GM18499 (cell line): Measurements from ENCODE around the gene WDFY3.
"Not testable (repeated sequence)": the region's sequence is repeated elsewhere in the genome, so short reads cannot be mapped to it uniquely, and the experiment has no call there.

ENCODE experiments used
- ATAC-seq: cut with Tn5 transposase; IDR thresholded peaks from one replicate; pipeline ENCODE4 v1.9.1; 2021; ENCODE audit warnings: moderate number of reproducible peaks; ENCODE audit not compliant: insufficient read depth, unreplicated experiment

The WDFY3 gene

DNA sequence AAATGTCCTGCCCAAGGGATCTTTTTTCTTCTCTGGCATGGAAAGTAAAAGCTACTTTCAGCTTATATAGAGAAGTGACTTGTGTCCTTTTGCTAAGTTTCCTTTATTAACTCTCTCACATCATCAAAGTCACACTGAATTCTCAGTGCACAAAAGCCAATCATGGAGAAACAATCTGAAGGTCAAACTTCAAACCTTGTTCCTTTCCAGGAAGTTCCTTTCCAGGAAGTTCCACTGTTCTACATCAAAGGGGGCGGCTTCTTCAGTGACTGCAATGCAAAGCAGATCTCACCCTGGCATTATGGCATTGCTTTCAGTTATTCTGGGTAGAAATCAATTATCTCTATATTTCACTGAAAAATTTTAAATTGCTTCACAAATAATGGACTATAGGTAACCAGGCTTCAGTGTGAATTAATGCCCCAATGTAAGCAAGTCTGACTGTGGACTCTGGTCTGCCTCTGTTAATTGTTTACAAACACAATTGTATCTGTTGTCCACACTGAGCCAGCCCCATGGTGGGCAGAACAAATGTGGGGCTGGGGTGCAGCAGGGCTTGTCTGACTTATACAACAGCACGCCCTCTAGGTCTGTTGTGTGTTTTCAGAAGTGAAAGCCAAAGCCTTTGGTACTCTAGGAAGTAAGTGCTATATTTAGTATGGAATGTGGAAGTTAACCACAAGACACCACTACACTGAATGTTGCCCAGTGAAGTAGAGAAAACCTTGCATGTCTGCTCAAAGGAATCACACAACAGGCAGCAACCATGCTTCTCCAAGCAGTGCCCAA, 284.8 kb downstream of the WDFY3 start:
- no peak for ATAC-seq

DNA sequence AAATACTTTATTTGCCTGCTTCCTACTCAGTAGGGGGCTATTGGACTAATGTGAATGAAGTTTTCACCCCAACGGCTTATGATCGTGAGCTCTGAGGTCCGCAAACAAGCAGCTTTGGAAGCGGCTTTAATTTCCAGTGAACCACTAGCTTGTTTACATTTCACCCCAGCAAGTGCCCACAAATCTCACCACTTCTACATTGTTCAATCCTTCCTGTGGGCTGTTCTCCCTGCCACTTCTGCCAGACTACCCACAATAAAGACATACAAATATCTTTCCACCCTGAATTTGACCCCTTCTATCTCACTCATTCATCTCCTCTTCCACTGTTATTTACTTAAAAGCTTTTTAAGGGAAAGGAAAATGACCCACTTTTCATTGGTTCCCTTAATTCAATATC, 285.5 kb downstream of the WDFY3 start:
- ATAC-seq = no peak

DNA sequence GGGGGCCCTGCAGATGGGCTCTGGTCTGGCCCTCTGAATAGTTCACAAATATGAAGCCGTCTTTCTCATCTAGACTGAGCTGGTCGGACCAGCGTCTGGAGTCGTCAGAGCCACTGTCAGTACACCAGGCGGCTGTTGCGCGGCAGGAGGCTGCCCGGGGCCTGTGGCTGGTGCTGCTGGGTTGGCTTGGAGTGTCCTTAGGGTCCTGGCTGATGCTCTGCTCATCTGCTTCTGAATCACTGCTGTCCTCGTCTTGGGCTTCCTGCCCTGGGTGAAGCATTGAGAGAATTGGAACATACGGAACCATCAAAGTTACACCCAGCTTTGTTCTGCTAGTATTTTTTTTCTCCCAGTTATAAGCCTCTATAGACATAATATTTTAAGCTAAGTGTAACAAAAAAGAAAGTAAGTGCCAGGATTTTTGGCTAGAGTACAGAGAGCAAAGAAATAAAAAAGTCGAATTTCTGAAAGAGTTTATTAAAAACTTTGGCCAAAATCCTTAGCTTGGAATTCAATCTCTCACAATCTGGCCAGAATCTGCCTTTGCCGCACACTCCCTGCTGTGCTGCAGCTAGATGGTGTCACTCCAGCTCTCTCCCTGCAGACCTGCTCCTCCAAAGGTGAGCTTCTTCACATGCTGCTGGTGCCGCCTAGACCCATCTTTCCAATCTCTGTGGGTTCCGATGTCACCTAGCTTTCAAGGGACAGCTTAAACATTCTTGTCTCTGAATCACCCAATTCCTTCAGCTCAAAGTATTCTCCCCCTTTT, 287.3 kb downstream of the WDFY3 start:
- no peak for ATAC-seq

DNA sequence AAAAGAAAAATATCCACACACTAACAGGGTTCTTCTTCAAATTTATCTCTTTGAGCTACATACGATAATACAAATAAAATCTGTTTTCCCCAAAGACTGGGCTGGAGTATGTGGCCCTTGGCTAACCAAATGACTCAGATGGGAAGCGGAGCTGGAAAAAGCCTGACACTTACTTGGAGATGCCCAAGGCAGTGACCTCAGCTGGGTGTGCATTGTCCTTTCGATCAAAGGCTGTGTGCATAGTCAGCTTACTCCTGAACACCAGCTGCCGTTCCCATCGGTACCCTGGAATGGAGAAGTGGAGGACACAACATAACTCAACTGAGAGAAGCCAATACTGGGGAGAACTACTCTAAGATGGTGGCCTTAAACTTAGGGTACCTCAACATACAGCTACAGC, 288.5 kb downstream of the WDFY3 start:
- ATAC-seq = no peak

DNA sequence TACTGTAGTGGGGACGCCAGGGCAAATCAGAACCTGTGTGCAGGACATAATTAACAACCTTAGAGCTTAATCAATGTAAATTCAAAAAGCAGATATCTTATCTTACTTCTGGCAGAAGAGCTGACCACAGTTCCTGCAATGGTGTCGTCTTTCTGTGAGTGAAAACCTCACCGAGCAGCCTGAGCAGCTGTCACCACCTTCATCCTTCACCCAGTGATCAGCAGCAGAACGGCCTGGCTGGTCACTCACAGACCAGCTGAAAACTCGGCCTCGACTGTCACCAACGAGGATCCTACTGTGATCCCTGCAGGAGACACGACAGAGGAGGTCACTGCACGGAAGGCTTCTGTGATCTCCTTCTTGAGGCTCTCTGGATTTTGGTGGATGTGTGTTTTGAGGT, 289.4 kb downstream of the WDFY3 start:
- no peak for ATAC-seq

DNA sequence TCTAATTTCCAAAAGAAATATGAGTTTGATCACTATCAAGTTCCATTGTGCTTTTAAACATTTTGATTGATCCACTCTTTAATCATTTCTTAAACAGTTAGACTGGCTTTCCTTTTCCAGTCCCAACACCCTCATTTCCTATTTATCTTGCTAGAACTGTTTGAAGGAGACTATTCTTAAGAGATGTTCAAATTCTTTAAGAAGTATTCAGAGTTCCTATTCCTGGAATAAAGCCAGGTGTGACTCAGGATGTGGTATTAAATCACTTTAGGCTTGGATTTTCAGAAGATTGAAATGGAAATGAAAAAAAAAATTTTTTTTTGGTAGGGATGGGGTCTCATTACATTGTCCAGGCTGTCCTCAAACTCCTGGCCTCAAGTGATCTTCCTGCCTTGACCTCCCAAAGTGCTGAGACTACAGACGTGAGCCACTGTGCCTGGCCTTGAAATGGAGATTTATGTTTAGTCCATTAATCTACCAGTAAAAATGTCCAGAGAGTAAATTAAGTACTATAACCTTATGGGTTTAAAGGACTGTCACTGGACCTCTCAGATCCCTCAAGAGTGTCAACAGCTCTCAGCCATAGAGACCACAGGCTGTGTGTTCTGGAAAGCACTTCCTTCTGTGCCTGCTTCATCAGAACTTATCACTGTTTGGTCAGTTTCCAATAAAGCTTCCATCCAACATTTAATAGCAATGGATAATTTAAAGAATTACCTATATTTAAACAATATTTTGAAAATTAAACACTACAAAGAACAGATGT, 292.8 kb downstream of the WDFY3 start:
- no peak for ATAC-seq

DNA sequence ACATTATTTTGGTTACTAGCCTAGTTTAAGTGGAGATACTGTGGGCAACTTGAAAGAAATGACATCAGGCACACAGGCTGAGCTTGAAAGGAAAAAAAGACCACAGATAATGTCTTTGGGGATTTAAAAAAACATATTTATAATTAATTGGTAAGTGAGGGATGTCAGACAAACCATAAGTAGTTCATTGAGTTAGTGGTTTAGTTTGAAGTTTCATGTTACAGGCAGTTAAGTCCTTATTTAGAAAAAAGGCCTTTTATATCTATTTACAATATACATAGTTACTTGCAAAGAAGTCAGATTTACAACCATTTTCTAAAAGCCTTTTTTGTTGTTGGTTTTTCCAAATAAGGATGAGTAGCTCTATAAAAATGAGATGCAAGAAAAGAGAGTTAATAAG, 294.3 kb downstream of the WDFY3 start:
- no peak for ATAC-seq

DNA sequence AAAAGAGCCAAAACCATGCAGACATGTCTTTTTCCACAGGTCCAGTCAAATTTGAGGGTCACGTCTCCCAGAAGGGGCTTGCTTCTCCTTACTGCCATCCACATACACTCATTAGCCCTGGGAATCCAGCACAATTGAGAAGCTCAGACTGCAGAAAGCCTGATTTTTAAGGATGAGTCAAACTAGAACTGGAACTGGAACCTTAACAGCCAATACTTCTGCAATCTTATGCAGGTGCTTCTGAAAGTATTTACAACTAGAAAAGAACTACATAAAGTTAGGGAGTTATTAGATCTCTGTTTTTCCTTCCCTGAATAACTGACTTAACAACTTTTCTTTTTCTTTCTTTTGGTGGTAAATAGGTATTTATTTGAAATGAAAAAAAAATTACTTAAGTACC, 297.3 kb downstream of the WDFY3 start:
- ATAC-seq = peak; percentile 66

DNA sequence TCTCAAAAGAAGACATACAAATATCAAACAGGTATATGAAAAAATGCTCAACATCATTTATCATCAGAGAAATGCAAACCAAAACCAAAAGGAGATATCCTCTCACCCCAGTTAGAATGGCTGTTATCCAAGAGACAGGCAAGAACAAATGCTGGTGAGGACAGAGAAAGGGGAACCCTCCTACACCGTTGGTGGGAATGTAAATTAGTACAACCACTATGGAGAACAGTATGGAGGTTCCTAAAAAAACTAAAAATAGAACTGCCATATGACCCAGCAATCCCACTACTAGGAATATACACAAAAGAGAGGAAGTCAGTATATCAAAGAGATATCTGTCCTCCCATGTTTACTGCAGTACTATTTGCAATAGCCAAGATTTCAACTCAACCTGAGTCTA, 300.1 kb downstream of the WDFY3 start:
- ATAC-seq = no peak

DNA sequence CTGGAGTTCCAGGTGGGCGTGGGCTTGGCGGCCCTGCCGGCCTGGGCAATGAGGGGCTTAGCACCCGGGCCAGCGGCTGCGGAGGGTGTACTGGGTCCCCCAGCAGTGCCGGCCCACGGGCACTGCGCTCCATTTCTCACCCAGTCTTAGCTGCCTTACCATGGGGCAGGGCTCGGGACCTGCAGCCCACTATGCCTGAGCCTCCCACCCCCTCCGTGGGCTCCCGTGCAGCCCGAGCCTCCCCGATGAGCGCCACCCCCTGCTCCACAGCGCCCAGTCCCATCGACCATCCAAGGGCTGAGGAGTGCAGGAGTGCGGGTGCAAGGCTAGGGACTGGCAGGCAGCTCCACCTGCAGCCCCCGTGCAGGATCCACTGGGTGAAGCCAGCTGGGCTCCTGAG, 301.7 kb downstream of the WDFY3 start:
- not testable (repeated sequence) for ATAC-seq

DNA sequence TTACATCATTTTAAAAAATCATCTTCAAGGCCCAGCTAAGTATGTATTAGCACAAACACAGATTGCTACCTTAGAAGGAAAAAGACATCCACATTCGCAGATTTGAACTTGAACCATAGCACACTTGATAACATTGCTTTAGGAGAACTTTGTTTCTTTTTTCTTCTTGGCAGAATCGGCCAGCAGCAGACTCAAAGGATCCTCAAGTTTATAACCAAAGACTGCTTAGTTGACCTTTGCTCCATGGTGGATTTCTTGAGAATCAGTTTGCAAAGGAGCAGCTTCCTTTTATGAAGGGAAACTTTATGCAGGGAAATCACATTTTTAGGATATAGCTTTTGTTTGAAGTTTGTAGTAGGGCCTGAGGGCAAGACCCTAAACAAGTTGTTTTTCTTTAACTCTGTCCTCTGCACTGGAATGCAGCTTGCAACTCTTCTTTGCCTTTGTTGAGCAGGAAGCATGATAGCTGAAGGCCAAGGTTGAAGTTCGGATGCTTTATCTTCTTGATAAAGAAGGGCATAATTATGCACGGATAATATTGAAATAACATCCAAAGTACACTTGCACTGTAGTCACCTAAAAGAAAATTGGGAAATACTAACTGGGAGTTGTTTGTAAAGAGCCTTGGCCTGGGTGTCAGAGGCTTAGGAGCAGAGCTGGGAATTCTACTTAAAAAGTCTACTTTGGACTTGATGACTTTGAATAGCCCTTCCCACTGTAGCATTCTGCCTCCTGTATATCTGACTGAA, 305.1 kb downstream of the WDFY3 start:
- ATAC-seq = no peak

DNA sequence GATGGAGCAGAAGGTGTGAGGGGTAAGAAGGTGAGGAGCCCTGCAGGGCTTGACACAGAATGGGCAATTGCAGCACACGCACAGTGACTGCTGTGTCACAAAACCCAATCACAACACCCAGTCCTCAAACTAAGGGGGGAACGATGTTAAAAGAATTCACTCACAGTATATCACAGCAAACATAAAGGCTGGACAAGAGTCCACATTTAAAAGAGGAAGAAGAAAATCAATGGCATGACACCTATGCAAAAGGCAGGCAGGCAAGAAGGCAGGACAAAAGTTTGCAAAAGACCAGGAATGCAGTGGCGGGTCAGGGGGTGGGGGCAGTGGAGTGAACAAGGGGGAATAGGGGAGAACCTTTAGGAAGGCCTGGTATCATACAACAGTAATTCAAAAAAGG, 305.9 kb downstream of the WDFY3 start:
- ATAC-seq = no peak

DNA sequence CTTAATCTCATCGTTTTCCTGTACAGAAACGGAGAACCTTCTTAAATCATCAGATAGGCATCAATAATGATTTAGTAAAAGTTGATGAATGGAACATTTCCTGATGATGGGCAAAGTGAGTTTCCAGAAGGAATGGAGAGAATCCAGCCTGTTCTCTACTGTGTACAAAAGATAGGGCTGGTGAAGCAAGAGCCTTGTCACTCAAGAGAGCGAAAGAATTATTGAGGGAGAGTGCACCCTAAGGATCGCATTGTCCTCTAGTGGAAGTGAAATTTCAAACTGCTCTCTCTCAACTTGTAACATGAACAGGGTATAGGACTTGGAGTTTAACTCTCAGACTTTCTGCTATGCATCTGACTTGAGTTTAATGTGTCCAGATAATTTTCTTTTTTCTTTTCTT, 314.0 kb downstream of the WDFY3 start:
- ATAC-seq = no peak

DNA sequence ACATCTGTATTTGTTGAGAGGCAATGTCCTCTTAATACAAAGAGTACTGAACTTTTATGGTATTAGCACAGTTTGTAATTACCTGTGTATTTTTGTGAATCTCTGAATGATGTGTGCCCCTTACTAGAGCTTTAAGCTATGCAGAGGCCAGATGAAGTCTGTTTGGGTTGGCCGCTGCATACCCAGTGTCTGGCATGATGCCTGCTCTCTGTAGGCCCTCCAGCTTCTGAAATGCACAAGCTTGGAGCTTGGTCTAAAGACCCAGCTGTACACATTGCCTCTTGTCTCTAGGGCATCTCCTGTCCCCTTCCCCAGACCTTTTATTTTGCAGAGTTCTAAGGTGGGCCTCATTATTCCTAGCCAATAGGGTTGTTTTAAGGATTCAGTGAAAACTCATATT, 315.0 kb downstream of the WDFY3 start:
- no peak for ATAC-seq

DNA sequence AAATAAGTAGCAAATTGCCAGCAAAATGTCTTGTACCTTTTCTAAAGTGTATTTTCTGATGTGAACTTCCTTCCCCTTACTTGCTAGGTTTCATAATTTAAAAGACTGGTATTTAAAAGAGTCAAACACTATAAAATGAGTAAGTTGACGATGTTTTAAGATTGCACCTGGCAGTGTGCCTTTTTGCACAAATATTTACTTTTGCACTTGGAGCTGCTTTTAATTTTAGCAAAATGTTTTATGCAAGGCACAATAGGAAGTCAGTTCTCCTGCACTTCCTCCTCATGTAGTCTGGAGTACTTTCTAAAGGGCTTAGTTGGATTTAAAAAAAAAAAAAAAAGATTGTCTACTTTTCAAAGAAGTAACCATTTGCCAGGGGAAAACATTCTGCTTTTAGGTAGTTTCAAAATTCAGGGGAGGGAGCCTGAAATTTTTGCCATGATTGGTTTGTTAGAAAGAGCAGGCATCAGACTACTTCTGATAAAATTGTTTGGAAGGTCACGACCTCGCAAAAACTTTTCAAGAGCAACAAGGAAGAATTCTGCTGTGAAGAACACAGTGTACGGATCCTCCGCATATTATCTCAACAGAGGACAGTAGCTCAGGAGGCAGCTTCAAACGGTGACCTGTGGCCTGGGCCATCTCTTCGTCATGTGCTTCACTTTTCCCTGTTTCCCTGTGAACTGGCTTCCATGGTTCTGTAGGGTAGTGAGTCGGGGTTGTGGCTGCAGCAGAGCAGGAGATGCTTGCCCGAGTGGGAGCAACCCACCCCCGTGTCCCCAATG, 317.4 kb downstream of the WDFY3 start:
- no peak for ATAC-seq

DNA sequence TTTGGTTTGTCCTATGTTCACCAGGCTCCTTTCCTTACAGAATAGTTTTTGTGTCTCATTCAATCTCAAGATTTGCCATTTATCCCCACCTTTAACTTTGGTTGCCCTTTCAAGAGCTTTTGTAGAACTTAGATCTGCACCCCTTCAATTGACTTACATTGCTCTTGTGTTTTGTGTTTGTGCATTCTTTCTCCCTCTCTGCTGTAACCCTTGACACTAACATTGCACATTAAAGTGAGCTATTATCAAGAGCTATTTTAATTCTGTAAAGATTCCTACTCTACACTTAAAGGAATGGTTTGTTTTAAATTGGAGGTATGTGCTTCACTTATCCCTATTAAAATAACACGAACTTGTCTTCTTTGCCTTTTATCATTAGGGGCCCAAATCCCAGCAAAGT, 318.3 kb downstream of the WDFY3 start:
- no peak for ATAC-seq

DNA sequence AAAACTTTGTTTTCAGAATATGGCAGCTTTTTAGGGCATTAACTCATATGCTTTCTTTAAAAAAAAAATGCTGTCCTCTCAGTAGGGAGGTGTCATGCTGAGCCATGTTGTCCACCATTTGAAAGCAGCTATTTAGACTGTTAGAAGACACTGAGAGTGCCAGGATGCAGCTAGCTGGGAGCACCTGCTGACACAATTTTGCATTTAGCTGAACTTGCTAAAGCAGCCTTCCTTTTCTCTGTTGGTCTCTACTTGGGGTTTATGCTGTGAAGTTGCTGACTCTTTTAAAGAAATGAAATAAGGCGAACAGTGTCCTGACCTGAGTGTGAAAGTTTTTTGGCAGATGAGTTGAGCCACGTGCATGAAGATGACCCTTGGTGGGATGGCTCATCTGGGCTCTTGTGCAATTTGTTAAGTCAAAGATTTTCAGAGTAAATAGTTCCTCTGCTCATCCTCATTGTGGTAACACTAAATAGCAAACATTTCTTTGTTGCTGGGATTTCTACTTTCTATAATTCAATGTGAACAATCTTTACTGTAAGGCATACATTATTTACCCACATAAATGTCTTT, 319.1 kb downstream of the WDFY3 start:
- no peak for ATAC-seq

DNA sequence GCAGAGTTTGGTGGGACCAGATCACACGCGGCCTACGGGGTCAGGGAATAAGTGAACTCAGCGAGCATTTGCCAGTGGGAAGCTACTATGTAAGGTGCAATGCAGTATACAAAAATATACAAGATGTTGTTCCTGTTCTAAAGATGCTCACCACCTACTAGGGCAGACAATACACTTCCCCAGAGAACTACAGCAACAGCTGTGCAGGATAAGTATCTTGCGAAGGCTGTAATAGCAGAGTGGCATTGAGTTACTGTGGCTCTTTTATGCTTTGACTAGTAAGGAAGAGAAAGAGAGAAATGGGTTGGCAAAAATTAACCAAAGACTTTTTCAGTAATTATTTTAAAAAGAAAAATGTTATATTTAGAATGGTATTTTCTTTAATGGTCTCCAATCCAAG, 322.4 kb downstream of the WDFY3 start:
- ATAC-seq = no peak

DNA sequence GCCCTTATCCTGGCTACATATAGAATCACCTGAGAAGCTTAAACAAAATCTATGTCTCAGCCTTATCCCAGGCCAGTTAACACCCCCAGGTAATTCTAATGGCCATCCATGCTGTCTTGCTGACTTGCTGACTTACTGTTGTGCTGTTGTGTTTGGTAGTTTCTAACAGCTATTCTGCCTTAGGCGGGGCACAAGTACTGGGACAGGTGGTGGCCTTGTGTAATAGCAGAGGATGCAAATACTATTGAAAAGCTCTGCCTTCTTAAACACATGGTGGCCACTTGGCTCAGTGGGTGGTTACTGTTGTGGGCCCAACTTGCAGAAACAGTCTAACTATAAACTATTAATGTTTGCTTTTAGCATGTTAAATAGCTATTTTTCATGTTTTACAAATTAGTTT, 327.3 kb downstream of the WDFY3 start:
- ATAC-seq = no peak
